Measurements from ENCODE around the gene ENO2.

DNA sequence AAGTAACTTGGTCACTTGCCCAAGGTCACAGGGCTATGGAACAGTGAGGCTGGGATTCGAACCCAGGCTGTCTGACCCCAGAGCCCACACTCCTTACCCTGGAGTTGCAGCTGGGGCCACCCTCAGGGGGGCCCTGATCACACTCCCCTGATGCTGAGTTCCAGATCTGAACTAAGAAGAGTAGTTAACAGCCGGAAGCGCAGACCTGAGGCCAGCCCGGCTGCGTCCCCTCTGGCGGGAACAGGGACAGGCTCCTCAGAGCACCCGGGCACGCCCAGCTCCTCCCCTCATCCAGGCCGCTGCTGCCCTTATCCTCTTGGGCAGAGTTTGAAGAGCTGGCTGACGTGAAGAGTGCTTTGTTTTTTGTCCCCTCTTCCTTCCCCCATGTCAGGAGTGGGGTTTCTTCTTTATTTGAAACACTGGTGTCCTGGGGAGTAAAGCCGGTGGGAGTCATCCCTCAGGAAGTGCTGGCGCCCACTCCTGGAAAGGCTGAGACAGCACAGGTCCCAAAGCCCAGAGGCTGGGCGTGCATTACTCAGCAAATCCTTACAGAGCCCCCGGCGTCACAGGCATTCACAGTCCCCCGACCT, 47.4 kb downstream of the ENO2 start:
- TF ChIP-seq EP300 (IDR thresholded peaks at IDR 0.05) (no peak), POLR2AphosphoS5 (IDR thresholded peaks at IDR 0.05) (no peak)
- TF ChIP-seq, protein P1, sequence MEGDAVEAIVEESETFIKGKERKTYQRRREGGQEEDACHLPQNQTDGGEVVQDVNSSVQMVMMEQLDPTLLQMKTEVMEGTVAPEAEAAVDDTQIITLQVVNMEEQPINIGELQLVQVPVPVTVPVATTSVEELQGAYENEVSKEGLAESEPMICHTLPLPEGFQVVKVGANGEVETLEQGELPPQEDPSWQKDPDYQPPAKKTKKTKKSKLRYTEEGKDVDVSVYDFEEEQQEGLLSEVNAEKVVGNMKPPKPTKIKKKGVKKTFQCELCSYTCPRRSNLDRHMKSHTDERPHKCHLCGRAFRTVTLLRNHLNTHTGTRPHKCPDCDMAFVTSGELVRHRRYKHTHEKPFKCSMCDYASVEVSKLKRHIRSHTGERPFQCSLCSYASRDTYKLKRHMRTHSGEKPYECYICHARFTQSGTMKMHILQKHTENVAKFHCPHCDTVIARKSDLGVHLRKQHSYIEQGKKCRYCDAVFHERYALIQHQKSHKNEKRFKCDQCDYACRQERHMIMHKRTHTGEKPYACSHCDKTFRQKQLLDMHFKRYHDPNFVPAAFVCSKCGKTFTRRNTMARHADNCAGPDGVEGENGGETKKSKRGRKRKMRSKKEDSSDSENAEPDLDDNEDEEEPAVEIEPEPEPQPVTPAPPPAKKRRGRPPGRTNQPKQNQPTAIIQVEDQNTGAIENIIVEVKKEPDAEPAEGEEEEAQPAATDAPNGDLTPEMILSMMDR (IDR thresholded peaks at IDR 0.05): peak; percentile 9 to 67 (median 36)

All from upper lobe of left lung (tissue), 4 donors.